ENCODE results near the gene SEC24A. TPM values are rescaled to one million over a fixed set of nuclear protein-coding genes. Genes with fewer than 3 reads are reported as not detected.
"Not testable (repeated sequence)": the region's sequence is repeated elsewhere in the genome, so short reads cannot be mapped to it uniquely, and the experiment has no call there.

Gene SEC24A
- total RNA-seq, 2 donors from 2014 or later = 15.5 to 20.0 TPM

DNA sequence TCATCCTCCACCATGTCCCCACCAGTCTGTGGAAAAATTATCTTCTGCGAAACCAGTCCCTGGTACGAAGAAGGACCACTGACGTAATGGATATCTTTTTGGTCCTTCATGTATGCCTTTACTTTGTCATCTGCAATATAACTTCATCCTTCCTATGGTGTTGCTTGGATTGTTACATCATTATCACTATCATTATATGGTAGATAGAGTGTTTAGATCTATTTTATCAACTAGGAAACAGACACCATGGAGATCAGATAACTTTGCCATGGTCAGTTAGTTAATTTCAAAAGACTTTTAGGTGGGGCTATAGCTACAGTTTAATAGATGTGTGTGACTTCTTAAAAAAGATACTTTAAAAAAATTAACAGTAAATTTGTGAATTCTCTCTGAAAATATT lies 66.0 kb downstream of the SEC24A start:
- Histone ChIP-seq H3K9me3 (no peaks in the 10 kb centered on the region), H3K4me1 (replicated peaks) (no peaks in the 10 kb centered on the region), H3K27ac (no peak overlapping the region), H3K4me3 (no peak overlapping the region), H3K27me3 (replicated peaks; ENCODE audit: insufficient read depth) (no peaks in the 10 kb centered on the region), H3K36me3 (no peaks in the 10 kb centered on the region)
- 99% methylated on average over 3 of the region's 3 CpGs for WGBS
- intact Hi-C loops (cut with DNase I) = no loop called here
- DNase-seq (ENCODE audit: low spot score) = no peak
- TF ChIP-seq POLR2A (IDR thresholded peaks at IDR 0.05) = no peak
- TF ChIP-seq, protein P1, sequence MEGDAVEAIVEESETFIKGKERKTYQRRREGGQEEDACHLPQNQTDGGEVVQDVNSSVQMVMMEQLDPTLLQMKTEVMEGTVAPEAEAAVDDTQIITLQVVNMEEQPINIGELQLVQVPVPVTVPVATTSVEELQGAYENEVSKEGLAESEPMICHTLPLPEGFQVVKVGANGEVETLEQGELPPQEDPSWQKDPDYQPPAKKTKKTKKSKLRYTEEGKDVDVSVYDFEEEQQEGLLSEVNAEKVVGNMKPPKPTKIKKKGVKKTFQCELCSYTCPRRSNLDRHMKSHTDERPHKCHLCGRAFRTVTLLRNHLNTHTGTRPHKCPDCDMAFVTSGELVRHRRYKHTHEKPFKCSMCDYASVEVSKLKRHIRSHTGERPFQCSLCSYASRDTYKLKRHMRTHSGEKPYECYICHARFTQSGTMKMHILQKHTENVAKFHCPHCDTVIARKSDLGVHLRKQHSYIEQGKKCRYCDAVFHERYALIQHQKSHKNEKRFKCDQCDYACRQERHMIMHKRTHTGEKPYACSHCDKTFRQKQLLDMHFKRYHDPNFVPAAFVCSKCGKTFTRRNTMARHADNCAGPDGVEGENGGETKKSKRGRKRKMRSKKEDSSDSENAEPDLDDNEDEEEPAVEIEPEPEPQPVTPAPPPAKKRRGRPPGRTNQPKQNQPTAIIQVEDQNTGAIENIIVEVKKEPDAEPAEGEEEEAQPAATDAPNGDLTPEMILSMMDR (IDR thresholded peaks at IDR 0.05) = no peak
- no peak for TF ChIP-seq POLR2AphosphoS5 (IDR thresholded peaks at IDR 0.05)

DNA sequence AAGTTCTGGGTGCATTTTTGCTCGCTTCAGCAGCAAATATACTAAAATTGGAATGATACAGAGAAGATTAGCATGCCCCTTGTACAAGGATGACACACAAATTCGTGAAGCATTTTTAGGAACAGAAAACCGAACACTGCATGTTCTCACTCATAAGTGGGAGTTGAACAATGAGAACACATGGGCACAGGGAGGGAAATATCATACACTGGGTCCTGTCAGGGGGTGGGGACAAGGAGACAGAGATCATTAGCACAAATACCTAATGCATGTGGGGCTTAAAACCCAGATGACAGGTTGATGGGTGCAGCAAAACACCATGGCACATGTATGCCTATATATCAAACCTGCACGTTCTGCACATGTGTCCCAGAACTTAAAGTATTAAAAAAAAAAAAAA lies 66.9 kb downstream of the SEC24A start:
- H3K27me3 ChIP-seq (replicated peaks; ENCODE audit: insufficient read depth); H3K4me1 ChIP-seq (replicated peaks); H3K4me3 ChIP-seq; H3K9me3 ChIP-seq; DNase-seq (ENCODE audit: low spot score); H3K27ac ChIP-seq; H3K36me3 ChIP-seq; intact Hi-C loops (cut with DNase I): not testable (repeated sequence)
- 90% methylated on average over 4 of the region's 4 CpGs for WGBS

DNA sequence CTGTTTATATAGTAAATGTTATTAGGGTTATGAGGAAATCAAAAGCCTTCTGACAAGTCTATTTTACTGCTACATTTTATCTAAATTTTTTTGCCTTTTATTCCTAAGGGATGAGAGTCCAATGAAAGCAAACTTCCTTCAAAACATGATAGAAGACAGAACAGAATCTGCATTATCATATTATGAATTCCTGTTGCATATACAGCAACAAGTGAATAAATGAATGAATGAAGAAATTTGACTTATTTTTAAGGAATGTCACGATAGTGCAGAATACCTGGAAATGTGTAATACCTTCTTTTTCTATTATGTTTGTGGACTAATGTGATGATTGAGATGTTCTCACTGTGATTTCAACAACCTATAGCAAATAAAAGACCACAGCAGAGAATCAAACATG lies 76.3 kb downstream of the SEC24A start:
- TF ChIP-seq POLR2AphosphoS5 (IDR thresholded peaks at IDR 0.05) (no peak), POLR2A (IDR thresholded peaks at IDR 0.05) (no peak)
- TF ChIP-seq, protein P1 (IDR thresholded peaks at IDR 0.05) = no peak
- Histone ChIP-seq H3K4me3 (no peak overlapping the region), H3K27me3 (replicated peaks; ENCODE audit: insufficient read depth) (no peaks in the 10 kb centered on the region), H3K9me3 (no peaks in the 10 kb centered on the region), H3K27ac (no peak overlapping the region), H3K4me1 (replicated peaks) (no peaks in the 10 kb centered on the region), H3K36me3 (peaks cover 5 to 11% of the 10 kb centered on the region in 2 donors)
- DNase-seq (ENCODE audit: low spot score) = no peak
- intact Hi-C loops (cut with DNase I) = no loop called here
- 94% methylated on average over 1 of the region's 1 CpG for WGBS

DNA sequence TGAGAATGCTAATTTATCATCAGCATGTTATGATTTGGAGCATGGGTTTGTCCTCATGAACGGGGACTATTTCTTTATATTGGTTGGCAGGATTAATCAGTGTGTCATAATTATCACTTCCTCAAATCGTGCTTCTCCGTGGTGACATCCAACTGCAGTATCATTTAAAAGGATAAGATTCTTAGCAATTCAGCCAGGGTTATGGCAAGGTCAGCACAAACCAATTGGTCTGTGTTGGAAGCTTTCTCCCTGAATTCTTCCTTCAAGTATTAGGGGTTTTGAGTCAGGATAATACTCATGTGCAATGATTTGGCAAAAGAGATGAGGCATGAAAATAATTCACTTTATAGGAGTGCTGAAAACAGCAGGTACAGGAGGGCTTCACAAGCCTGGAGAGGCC lies 84.2 kb downstream of the SEC24A start:
- Histone ChIP-seq H3K4me3 (no peak overlapping the region), H3K27ac (no peak overlapping the region), H3K9me3 (no peaks in the 10 kb centered on the region), H3K4me1 (replicated peaks) (no peaks in the 10 kb centered on the region), H3K27me3 (replicated peaks; ENCODE audit: insufficient read depth) (no peaks in the 10 kb centered on the region), H3K36me3 (no peaks in the 10 kb centered on the region)
- intact Hi-C loops (cut with DNase I) = no loop called here
- TF ChIP-seq POLR2A (IDR thresholded peaks at IDR 0.05) (no peak), POLR2AphosphoS5 (IDR thresholded peaks at IDR 0.05) (no peak)
- TF ChIP-seq, protein P1 (IDR thresholded peaks at IDR 0.05) = no peak
- no peak for DNase-seq (ENCODE audit: low spot score)
- WGBS = 63% methylated on average over 3 of the region's 3 CpGs

DNA sequence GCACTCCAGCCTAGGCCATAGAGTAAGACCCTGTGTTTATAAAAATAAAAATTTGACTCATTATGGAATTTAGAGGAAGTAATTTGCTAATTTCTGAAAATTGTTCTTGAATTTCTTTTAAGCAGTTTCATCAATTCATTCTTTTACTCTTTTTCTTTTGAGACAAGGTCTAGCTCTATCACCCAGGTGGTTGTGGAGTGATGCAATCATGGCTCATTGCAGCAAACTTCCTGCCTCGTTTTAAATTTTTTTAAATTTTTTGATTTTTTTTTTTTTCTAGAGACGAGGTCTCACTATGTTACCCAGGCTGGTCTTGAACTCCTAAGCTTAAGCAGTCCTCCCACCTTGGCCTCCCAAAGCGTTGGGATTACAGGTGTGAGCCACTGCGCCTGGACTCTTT lies 86.7 kb downstream of the SEC24A start:
- DNase-seq (ENCODE audit: low spot score) = no peak
- intact Hi-C loops (cut with DNase I) = no loop called here
- no peaks in the 10 kb centered on the region for H3K9me3 ChIP-seq
- H3K36me3 ChIP-seq = no peaks in the 10 kb centered on the region
- peaks cover 8% of the 10 kb centered on the region for H3K4me1 ChIP-seq (replicated peaks)
- 80% methylated on average over 4 of the region's 4 CpGs for WGBS
- H3K4me3 ChIP-seq = no peak overlapping the region
- TF ChIP-seq POLR2AphosphoS5 (IDR thresholded peaks at IDR 0.05) (no peak), POLR2A (IDR thresholded peaks at IDR 0.05) (no peak)
- TF ChIP-seq, protein P1 (IDR thresholded peaks at IDR 0.05) = no peak
- no peak overlapping the region for H3K27ac ChIP-seq
- no peaks in the 10 kb centered on the region for H3K27me3 ChIP-seq (replicated peaks; ENCODE audit: insufficient read depth)

All from prostate gland (tissue), 2 donors.